ENCODE results near the gene C12orf57. TPM values are rescaled to one million over a fixed set of nuclear protein-coding genes. Genes with fewer than 3 reads are reported as not detected.

C12orf57 gene
- total and polyA plus RNA-seq, 2 donors (not counting 1 experiment from before 2014, with no cell fraction given), result 107 to 220 TPM

DNA sequence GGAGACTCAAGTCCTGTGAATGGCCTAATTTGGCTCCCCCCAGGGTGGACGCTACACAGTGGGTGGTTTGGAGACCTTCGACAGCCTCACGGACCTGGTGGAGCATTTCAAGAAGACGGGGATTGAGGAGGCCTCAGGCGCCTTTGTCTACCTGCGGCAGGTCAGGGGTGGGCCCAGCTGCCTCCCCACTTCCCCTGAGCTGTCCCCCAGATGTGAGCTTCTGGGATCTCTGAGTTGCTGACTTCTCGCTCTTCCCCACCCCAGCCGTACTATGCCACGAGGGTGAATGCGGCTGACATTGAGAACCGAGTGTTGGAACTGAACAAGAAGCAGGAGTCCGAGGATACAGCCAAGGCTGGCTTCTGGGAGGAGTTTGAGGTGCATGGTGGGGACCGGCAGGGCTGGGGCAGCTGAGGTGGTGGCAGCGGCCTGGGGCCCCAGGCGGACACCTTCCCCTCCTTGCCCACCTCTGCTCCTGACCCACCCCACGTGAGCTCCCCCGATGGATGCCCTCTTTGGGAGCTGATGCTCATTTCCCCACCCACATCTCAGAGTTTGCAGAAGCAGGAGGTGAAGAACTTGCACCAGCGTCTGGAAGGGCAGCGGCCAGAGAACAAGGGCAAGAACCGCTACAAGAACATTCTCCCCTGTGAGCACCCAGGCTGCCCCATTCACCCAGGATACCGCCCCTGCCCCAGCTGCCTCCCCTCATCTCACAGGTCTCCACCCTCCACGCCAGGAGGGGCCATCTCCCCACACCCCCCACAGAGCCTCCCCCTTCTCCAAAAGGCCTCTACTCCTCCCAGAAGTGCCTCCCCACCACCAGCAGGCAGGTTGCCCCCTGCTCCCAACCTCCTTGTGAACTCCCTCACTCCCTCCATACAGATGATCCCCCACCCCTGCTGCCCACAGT, 11.5 kb downstream of the C12orf57 start:
- H3K9ac ChIP-seq (ENCODE audit: insufficient read depth, low read length), result no peak overlapping the region
- no peaks in the 10 kb centered on the region for H3K4me1 ChIP-seq (ENCODE audit: control insufficient read depth, extremely low read depth, insufficient read depth, low read length)
- H4K20me1 ChIP-seq (ENCODE audit: control insufficient read depth, extremely low read depth, insufficient read depth, low read length), result no peaks in the 10 kb centered on the region
- no peak overlapping the region for H3K27ac ChIP-seq (ENCODE audit: insufficient read depth, low read length)
- no peaks in the 10 kb centered on the region for H3K27me3 ChIP-seq (ENCODE audit: control insufficient read depth, insufficient read depth, low read length)
- H3K4me2 ChIP-seq (ENCODE audit: extremely low read depth, insufficient read depth, low read length), result no peak overlapping the region
- no peak overlapping the region for H2AFZ ChIP-seq (ENCODE audit: low read length)
- no peaks in the 10 kb centered on the region for H3K79me2 ChIP-seq (ENCODE audit: control insufficient read depth, insufficient read depth, low read length)
- H3K9me3 ChIP-seq (ENCODE audit: control insufficient read depth, insufficient read depth, low read depth, low read length), result no peaks in the 10 kb centered on the region
- no peaks in the 10 kb centered on the region for H3K36me3 ChIP-seq (ENCODE audit: control insufficient read depth, insufficient read depth, low read length)
- no peak for DNase-seq (ENCODE audit: low read depth in 2 of 2)
- H3K4me3 ChIP-seq (replicated peaks in 1 of 4; ENCODE audit: control extremely low read depth in 1 of 4, insufficient read depth in 1 of 4, low read depth in 3 of 4, low read length in 4 of 4), result no peak overlapping the region
- TF ChIP-seq, protein P1, sequence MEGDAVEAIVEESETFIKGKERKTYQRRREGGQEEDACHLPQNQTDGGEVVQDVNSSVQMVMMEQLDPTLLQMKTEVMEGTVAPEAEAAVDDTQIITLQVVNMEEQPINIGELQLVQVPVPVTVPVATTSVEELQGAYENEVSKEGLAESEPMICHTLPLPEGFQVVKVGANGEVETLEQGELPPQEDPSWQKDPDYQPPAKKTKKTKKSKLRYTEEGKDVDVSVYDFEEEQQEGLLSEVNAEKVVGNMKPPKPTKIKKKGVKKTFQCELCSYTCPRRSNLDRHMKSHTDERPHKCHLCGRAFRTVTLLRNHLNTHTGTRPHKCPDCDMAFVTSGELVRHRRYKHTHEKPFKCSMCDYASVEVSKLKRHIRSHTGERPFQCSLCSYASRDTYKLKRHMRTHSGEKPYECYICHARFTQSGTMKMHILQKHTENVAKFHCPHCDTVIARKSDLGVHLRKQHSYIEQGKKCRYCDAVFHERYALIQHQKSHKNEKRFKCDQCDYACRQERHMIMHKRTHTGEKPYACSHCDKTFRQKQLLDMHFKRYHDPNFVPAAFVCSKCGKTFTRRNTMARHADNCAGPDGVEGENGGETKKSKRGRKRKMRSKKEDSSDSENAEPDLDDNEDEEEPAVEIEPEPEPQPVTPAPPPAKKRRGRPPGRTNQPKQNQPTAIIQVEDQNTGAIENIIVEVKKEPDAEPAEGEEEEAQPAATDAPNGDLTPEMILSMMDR (conservative IDR thresholded peaks at IDR 0.05 in 1 of 2, IDR thresholded peaks at IDR 0.05 in 1 of 2; ENCODE audit: low read depth in 1 of 2, low read length in 2 of 2), result no peak
- no peak for TF ChIP-seq EZH2 (IDR thresholded peaks at IDR 0.05; ENCODE audit: low read length, missing control alignments)

DNA sequence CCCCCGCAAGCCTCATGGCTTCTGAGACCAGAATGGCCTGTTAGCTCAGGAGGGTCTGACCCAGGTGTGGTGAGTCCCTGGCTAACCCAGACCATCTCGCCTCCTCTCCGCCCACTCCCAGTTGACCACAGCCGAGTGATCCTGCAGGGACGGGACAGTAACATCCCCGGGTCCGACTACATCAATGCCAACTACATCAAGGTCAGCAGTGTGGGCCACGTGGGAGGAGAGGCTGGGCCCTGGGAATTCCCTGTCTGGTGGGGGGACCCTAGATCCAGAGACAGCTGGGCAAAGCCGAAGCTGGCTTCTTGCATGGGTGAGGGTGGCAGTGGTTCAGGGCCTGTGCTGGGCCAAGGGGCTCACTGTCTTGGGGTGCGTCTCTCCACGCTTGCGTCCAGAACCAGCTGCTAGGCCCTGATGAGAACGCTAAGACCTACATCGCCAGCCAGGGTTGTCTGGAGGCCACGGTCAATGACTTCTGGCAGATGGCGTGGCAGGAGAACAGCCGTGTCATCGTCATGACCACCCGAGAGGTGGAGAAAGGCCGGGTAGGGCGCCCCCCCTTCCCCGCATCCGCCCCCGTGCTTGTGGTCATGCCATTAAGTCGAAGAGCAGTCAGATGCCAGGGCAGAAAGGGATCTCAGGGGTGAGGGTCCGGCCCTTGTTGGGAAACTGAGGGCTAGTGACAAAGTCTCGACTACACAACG, 12.4 kb downstream of the C12orf57 start:
- no peak overlapping the region for H3K9ac ChIP-seq (ENCODE audit: insufficient read depth, low read length)
- H3K4me1 ChIP-seq (ENCODE audit: control insufficient read depth, extremely low read depth, insufficient read depth, low read length), result no peaks in the 10 kb centered on the region
- no peak for DNase-seq (ENCODE audit: low read depth in 2 of 2)
- no peak overlapping the region for H2AFZ ChIP-seq (ENCODE audit: low read length)
- no peak overlapping the region for H3K4me3 ChIP-seq (replicated peaks in 1 of 4; ENCODE audit: control extremely low read depth in 1 of 4, insufficient read depth in 1 of 4, low read depth in 3 of 4, low read length in 4 of 4)
- H3K27me3 ChIP-seq (ENCODE audit: control insufficient read depth, insufficient read depth, low read length), result no peaks in the 10 kb centered on the region
- TF ChIP-seq, protein P1 (conservative IDR thresholded peaks at IDR 0.05 in 1 of 2, IDR thresholded peaks at IDR 0.05 in 1 of 2; ENCODE audit: low read depth in 1 of 2, low read length in 2 of 2), result no peak
- no peak for TF ChIP-seq EZH2 (IDR thresholded peaks at IDR 0.05; ENCODE audit: low read length, missing control alignments)
- no peaks in the 10 kb centered on the region for H3K36me3 ChIP-seq (ENCODE audit: control insufficient read depth, insufficient read depth, low read length)
- H3K27ac ChIP-seq (ENCODE audit: insufficient read depth, low read length), result no peak overlapping the region
- no peaks in the 10 kb centered on the region for H4K20me1 ChIP-seq (ENCODE audit: control insufficient read depth, extremely low read depth, insufficient read depth, low read length)
- no peaks in the 10 kb centered on the region for H3K79me2 ChIP-seq (ENCODE audit: control insufficient read depth, insufficient read depth, low read length)
- no peak overlapping the region for H3K4me2 ChIP-seq (ENCODE audit: extremely low read depth, insufficient read depth, low read length)
- no peaks in the 10 kb centered on the region for H3K9me3 ChIP-seq (ENCODE audit: control insufficient read depth, insufficient read depth, low read depth, low read length)

DNA sequence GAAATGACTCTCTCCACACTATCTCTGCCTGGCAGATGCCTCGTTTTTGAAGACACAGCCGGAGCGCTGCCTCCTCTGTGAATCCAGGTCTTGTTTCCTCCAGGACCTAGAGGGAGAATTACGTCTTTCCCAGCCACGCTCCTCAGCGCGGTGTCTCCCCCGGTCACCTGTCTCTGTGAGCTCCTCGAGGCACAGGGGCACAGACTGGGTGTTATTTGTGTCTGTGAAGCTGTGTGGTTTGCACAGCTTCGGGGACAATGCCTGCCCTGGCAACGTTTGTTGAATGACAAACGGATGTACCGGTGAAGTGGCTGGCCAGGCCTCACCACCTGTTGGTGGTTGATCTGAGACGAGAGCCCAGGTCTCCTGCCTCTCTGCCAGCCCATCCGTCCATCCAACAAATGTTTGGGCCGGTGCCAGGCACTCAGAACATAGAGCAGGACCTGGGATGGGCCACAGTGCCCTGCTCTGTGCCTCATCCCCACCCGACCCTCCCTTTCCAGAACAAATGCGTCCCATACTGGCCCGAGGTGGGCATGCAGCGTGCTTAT, 13.4 kb downstream of the C12orf57 start:
- TF ChIP-seq, protein P1 (conservative IDR thresholded peaks at IDR 0.05 in 1 of 2, IDR thresholded peaks at IDR 0.05 in 1 of 2; ENCODE audit: low read depth in 1 of 2, low read length in 2 of 2), result no peak
- TF ChIP-seq EZH2 (IDR thresholded peaks at IDR 0.05; ENCODE audit: low read length, missing control alignments), result no peak
- H3K4me1 ChIP-seq (ENCODE audit: control insufficient read depth, extremely low read depth, insufficient read depth, low read length), result peaks cover 1% of the 10 kb centered on the region

More for the DNA sequence above, 13.4 kb downstream of the C12orf57 start:
- no peaks in the 10 kb centered on the region for H3K9me3 ChIP-seq (ENCODE audit: control insufficient read depth, insufficient read depth, low read depth, low read length)
- no peak overlapping the region for H3K4me2 ChIP-seq (ENCODE audit: extremely low read depth, insufficient read depth, low read length)
- H3K9ac ChIP-seq (ENCODE audit: insufficient read depth, low read length), result no peak overlapping the region
- no peak overlapping the region for H3K4me3 ChIP-seq (replicated peaks in 1 of 4; ENCODE audit: control extremely low read depth in 1 of 4, insufficient read depth in 1 of 4, low read depth in 3 of 4, low read length in 4 of 4)
- no peak overlapping the region for H3K27ac ChIP-seq (ENCODE audit: insufficient read depth, low read length)
- H2AFZ ChIP-seq (ENCODE audit: low read length), result no peak overlapping the region
- H3K79me2 ChIP-seq (ENCODE audit: control insufficient read depth, insufficient read depth, low read length), result no peaks in the 10 kb centered on the region
- H3K27me3 ChIP-seq (ENCODE audit: control insufficient read depth, insufficient read depth, low read length), result no peaks in the 10 kb centered on the region
- no peak for DNase-seq (ENCODE audit: low read depth in 2 of 2)
- H3K36me3 ChIP-seq (ENCODE audit: control insufficient read depth, insufficient read depth, low read length), result no peaks in the 10 kb centered on the region
- no peaks in the 10 kb centered on the region for H4K20me1 ChIP-seq (ENCODE audit: control insufficient read depth, extremely low read depth, insufficient read depth, low read length)
